ENCODE measurements around the gene SULT1A1.

Gene SULT1A1

DNA sequence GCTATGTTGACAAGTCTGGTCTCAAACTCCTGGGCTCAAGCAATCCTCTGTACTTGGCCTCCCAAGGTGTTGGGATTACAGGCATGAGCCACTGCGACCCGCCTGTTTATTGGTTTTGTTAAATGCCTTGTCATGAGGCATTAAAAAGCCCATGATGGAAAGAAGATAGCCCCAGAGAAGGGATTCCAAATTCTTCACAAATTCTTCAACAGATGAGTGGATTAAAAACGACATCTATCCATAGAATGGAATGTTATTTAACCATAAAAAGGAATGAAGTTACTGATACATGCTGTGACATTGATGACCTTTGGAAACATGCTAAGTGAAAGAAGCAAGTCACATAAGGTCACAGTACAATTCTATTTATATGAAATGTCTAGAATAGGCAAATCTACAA lies 51.4 kb downstream of the SULT1A1 start:
- no peak for DNase-seq (ENCODE audit: low read depth, low spot score)

- no peak for DNase-seq (ENCODE audit: low read depth, low spot score)
These were observed 52.9 kb downstream of the SULT1A1 start for GRCh38 chr16:28556914-28557320.

DNA sequence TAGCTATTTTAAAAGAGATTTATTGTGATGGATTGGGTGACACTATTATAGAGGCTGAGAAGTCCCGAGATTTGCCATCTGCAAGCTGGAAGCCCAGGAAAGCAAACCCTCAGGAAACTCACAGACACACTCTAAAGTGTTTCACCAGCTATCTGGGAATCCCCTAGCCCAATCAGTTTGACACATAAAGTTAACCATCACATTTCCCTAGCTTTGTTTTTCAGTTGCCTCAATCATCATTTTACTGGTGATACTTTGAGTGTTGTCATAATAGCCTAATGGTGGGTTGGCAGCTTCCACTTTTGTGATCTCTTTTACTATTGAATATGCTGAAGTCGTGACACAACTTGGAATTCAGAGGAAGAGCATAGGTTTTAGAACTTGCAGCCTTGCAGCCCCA lies 54.3 kb downstream of the SULT1A1 start:
- DNase-seq (ENCODE audit: low read depth, low spot score), result no peak

Measured in brain pericyte (primary cell).